Measurements from ENCODE around the gene FRS2. TPM values are rescaled to one million over a fixed set of nuclear protein-coding genes. Genes with fewer than 3 reads are reported as not detected.

FRS2 gene
- total RNA-seq, 2 donors from 2014 or later = 35.0 to 39.1 TPM

DNA sequence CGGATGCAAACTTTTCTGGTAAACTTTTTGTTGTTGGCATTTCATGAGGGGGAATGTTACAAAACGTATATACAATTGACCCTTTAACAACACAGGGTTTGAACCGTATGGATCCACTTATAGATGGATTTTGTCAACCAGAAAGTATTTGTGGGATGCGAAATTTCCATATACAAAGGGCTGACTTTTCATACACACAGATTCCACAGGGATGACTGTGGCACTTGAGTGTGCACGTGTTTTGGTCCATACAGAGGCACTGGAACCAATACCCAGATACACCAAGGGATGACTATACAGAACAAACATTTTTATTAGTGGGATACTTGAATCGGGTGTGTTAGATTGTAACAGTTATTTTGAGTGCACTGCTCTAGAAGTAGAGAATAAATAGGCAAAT, 85.3 kb downstream of the FRS2 start:
- no peak for DNase-seq (ENCODE audit: low spot score)
- intact Hi-C loops (cut with DNase I) = no loop called here

DNA sequence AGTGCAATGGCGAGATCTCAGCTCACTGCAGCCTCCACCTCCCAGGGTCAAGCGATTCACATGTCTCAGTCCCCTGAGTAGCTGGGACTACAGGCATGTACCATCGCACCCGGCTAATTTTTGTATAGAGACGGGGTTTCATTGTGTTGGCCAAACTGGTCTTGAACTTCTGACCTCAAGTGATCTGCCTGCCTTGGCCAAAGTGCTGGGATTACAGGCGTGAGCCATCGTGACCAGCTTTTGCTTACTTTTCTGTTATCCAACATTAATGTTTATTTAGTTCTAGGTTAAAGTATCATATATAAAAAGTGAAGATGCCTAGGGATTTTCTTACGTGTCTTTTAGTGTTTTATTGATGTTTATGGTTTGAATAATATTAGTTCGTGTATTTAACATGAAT, 86.2 kb downstream of the FRS2 start:
- intact Hi-C loops (cut with DNase I) = no loop called here
- no peak for DNase-seq (ENCODE audit: low spot score)

DNA sequence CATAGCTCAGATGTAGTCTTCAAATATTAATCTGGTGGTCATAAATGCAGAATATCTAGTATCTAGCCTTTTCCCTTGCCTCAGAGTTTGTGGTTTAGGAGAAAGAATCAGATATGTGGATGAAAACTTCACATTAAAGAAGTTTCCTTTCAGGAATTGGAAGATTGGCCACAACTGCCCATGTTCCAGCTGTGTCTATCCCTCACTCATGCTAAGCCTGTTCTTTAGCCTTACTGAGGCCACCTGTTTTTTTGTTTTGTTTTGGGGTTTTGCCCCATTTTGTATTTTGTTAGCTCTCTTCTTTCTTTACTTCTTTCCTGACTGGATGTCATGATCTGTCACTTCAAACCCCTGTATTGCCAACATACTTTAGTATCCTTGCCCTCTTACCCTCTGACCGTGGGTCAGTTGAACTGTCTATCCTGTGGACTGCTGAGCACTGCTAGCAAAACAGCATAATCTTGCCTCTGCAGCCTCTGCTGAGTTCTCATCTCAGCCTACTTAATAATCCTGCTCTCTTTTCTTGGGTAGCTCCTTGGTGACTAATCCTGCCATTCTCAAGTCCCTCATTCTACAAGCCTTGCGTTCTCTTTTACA, 93.1 kb downstream of the FRS2 start:
- intact Hi-C loops (cut with DNase I) = loop anchor here in 1 of 2 donors (10.0 kb wide), 1 partner anchor 178 kb away; no protein-coding TSS in a partner anchor
- no peak for DNase-seq (ENCODE audit: low spot score)

DNA sequence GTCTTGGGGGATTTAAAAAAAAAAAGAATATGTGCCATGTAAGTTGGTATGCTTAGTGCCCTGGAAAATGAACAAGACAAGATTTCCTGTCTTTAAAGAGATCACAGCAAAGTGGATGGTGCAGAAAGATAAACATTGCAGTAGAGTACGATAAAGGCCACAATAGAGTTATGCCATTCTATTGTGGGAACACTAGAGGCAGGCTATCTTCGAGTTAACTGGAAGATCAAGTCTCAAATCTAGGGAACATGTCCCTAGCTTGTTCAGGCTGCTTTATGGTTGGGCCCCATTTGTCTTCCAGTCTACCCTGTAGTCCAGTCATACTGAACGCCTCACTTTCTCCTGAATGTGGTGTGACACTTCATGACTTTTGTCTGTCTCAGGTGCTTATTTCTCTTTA, 96.4 kb downstream of the FRS2 start:
- DNase-seq (ENCODE audit: low spot score) = no peak
- intact Hi-C loops (cut with DNase I) = loop anchor here in 1 of 2 donors (10.0 kb wide), 1 partner anchor 182 kb away; no protein-coding TSS in a partner anchor

DNA sequence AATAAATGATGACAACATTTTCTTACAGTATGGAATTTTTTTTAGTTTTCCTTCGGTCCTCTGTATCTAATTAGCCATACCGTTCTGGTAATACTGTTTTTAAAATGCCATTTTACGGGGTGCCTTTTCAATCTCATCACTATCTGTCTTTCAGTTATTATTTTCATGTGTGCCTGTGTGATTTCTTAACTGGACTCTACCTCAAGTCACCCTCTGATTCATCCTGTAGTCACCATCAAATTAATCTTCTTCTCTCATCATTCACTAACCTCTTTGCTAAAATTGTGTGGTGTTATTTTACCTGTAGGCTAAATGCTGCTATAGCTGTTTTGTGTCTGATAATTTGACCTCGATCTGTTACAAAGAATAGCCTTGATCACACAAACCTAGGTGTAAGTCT, 99.0 kb downstream of the FRS2 start:
- intact Hi-C loops (cut with DNase I) = loop anchor here in 1 of 2 donors (10.0 kb wide), 1 partner anchor 184 kb away; no protein-coding TSS in a partner anchor
- no peak for DNase-seq (ENCODE audit: low spot score)

DNA sequence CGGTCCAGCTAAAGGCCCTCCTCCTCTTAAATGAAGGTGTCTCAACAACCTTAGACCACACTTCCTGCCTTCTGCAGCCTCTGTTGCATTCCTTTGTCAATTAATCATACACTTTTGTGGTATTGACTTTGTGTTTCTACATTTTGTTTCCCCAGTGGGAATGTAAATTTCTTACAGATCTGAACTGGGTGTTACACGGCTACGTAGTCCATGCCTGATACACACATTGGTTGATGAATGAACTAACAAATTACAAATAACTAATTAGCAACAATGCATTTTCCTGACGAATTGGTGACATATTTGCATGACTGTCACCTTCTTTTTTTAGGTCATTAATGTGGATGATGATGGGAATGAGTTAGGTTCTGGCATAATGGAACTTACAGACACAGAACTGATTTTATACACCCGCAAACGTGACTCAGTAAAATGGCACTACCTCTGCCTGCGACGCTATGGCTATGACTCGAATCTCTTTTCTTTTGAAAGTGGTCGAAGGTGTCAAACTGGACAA, 99.9 kb downstream of the FRS2 start:
- no peak for DNase-seq (ENCODE audit: low spot score)
- intact Hi-C loops (cut with DNase I) = loop anchor here (5.0 to 10.0 kb wide), 2 partner anchors 98 to 185 kb away; partner anchors contain the start of gene FRS2 (in 1 of the 2)

DNA sequence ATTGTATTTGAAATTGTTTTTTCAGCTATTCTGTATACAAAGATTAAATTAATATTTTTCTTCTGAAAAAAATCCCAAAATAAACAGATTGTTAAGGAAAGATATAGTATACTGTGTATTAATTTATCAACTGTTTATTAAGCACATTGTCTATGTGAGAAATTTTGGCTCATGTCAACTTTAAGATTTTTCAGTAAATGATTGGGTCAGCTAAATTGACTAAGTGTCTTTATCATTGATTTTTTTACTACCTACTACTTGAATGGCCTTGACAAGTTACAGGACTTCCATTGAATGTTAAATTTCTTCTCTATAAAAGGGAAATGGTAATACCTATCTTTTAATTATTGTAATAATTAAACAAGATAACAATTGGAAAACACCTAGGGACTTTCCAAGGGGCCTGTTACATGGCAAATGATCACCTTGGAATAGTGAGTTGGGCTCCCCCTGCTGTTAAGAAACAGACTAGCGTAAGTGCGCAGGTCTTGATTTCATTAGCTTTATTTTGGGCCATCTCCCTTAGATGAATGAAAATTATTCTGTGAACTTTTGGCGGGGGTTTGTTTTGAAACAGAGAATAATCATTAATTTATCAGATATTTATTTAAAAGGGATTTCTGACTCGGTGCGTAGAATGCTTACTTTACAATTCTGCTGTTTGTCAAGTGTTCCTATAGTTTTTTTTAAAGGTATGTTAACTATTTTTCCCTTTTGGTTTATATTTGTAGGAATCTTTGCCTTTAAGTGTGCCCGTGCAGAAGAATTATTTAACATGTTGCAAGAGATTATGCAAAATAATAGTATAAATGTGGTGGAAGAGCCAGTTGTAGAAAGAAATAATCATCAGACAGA, 100.6 kb downstream of the FRS2 start:
- no peak for DNase-seq (ENCODE audit: low spot score)
- intact Hi-C loops (cut with DNase I) = loop anchor here in 1 of 2 donors (5.0 to 10.0 kb wide), 2 partner anchors 98 to 186 kb away; partner anchors contain the start of gene FRS2

DNA sequence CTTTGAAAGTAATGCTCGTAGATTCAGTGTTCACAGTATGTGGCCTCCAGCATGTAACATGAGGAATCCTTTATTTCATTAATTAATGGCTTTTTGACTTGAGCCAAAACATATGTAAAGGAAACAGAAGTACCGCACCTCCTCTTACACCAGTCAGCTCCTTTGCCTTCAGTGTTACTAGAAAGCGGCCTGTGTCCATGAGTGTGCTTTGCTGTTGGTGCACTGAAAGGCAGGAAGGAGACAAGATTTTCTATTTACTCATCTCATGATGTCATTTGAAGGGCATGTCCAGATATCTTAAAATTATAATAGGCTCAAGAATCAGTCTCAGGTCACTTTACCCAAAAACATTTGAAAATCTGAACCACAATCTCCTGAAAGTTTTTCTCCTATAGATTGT, 105.2 kb downstream of the FRS2 start:
- no peak for DNase-seq (ENCODE audit: low spot score)
- intact Hi-C loops (cut with DNase I) = loop anchor here (5.0 to 10.0 kb wide), 2 partner anchors 191 to 1702 kb away; no protein-coding TSS in a partner anchor

DNA sequence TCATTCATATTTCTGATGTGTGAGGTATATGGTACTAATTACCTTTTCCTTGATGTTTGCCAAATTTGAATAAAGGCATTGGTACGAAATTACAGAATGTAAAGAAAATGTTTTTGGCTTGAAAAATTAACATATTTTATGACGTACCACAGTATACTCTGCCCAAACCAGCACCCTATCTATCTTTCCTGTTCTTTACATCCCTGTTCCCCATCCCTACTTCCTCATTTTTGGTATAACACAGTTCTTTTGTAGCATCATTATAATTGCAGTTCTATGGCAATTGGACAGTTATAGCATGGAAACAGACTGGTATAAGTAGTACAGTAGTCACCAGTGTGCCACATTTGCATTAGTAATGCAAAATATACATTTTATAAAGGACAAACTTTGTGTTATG, 108.1 kb downstream of the FRS2 start:
- intact Hi-C loops (cut with DNase I) = loop anchor here (5.0 to 10.0 kb wide), 2 partner anchors 193 to 1699 kb away; no protein-coding TSS in a partner anchor
- DNase-seq (ENCODE audit: low spot score) = no peak

DNA sequence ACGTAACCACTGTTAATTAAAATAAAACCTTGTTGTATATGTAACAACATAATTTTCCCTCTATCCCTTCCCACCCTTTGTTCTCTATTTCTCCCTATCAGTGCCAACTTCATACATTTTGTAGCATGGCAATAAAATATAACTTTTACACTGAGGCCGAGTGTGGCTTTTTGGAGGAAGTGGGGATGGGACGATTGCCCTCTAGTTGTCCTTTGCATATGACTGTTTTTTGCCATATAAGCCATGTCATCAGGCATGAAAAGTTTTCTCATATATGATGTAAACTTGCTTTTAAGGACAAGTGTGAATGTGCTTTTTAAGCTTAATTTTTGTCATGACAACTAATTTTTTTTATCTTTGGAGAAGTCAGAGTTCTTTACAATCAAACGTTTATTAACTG, 108.8 kb downstream of the FRS2 start:
- intact Hi-C loops (cut with DNase I) = loop anchor here (5.0 to 10.0 kb wide), 2 partner anchors 194 to 1698 kb away; no protein-coding TSS in a partner anchor
- no peak for DNase-seq (ENCODE audit: low spot score)

DNA sequence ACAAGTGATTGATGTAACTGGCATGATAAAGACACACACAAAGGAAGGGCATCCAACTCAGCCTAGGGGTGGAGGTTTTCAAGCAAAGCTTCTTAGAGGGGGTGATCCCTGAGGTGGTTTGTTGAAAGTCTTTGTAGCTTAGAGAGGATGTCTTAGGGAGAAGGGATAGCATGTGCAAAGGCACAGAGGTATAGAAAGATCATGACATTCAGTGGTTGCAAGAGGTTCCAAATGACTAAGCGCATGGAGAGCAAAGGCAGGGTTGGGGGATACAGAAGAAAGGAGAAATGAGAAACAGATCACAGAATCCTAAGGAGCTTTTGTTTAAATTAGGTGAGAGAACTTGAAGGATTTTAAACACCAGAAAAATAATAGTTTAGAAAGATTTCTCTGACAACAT, 109.9 kb downstream of the FRS2 start:
- DNase-seq (ENCODE audit: low spot score) = no peak
- intact Hi-C loops (cut with DNase I) = no loop called here

DNA sequence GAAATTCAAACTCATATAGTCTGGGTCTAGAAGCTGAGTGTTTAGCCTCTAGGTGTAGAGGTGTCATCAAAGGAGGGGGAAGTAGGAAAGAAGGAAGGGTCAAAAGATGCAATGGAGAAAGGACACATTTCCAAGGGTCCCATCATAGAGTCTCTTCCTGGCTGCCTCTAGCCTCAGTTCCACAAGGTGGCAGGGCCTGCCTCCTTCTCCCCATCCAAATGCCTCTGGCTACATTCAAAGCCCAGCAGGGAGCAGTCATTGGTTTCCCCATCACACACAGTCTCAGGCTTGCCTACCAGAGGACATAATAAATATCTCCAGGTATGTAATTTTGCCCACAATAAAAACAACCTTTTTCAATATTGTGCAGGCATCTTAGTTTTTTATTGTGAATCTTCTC, 113.0 kb downstream of the FRS2 start:
- DNase-seq (ENCODE audit: low spot score) = no peak
- intact Hi-C loops (cut with DNase I) = no loop called here

DNA sequence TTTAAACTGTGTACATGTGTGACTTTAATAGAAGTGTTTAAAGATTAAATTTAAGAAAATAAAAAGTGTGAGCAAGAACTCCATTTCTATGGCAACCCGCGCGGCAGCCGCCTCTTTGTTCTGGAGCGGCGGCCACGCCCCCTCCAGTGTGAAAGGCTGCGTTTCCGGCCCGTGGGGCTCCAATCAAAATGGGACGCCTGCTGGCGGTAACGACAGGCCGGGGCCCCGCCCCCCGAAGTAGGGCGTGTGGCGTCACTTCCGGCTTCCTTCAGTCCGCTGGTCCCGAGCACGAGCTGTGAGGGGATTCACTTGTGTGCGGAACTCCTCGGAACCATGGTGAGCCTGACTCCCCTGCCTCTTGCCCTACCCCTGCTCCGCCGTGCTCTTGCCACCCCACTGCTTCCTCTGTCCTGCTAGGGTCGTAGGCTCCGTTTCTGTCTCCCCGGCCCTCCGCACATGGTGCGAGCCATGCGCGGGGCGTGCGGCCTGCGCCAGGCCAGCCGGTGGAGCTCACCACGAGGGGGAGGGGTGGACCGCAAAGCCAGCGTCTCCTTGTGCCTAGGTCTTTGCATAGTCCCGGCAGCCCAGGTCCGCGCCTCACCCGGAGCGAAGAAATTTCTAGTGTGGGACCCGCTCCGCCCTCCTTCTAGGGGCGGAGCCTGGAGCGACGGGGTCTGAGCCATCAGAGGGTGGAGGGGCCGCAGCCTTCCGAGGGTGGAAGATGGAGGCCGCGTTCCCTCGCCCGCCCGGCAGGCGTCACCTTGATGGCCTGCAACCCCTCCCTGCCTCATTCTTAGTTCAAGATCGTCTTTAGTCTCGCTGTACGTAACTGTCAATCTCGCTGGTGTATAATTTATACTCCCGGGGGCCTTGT, 115.2 kb downstream of the FRS2 start, which contains the start of gene CCT2:
Gene CCT2, plus strand, starts transcription at position 271 of the 874 bp plus-strand sequence. Its CDS starts 63 bp downstream, at position 334.
- DNase-seq (ENCODE audit: low spot score) = peak; percentile 99
- intact Hi-C loops (cut with DNase I) = no loop called here

DNA sequence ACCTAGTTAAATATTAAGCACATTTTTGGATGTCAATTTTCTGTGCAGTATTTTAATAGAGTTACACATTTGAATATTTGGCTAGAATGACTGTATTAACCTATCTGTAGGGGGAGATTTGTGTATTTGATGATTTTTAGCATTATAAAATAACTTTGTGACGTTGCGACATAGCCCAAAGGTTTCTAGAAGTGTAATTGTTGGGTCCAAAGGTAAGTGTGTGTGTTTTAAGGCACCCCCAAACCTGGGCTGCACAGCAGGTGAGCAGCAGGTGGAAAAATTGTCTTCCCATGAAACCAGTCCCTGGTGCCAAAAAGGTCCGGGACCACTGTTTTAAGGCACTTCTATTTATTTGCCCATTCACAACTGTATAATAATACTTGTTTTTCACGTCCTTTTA, 118.3 kb downstream of the FRS2 start:
- intact Hi-C loops (cut with DNase I) = no loop called here
- DNase-seq (ENCODE audit: low spot score) = no peak

DNA sequence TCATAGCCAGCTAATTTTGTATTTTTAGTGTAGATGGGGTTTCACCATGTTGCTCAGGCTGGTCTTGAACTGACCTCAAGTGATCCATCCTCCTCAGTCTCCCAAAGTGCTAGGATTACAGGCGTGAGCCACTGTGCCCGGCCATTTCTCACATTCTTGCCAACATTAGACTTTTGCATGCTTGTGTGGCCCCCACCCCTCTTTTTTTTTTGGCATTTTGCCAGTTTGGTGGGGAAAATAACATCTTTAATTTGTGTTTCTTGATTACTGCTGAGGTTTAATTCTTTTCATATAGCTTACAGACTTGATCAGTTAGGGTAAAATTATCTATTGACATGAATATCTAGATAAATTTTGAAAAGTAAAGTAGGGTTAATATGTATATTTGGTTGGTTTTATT, 118.9 kb downstream of the FRS2 start:
- intact Hi-C loops (cut with DNase I) = no loop called here
- no peak for DNase-seq (ENCODE audit: low spot score)

DNA sequence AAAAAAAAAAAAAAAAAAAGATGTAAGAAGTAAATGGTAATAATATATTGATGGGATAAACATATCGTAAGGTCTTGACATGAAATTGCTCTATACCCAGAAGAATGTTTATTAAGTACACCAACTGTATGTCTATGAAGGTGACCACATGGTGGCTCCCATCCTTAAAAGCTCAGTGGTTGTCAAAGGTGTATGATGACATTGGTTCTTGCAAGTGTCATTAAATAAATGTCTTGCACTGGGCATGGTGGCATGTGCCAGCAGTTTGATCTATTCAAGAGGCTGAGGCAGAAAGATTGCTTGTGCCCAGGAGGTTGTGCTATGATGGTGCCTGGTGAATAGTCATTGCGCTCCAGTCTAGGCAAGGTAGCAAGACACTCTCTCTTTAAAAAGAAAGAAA, 125.5 kb downstream of the FRS2 start:
- DNase-seq (ENCODE audit: low spot score) = no peak
- intact Hi-C loops (cut with DNase I) = no loop called here

DNA sequence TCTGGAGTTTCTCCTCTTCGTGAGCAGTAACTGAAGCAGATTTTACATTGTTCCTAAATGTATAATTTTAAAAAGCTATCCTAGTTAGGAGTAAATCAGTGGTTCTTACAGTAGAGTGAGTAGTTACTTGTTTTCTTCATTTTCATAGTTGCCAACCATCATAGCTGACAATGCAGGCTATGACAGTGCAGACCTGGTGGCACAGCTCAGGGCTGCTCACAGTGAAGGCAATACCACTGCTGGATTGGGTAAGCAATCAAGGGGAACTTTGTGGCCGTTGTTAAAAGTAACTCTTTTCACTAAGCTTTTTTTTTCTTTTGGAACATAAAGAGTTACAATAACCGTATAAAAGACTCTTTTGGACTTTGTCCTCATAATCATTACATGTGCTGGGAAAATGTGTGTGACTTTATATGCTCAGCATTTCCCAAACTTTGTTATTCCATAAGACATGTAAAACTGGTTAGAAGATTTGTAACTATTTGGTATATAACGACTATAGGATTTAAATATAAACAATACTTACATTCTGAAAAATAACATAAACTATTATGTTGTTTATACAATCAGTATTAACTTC, 128.1 kb downstream of the FRS2 start:
- intact Hi-C loops (cut with DNase I) = no loop called here
- DNase-seq (ENCODE audit: low spot score) = no peak

DNA sequence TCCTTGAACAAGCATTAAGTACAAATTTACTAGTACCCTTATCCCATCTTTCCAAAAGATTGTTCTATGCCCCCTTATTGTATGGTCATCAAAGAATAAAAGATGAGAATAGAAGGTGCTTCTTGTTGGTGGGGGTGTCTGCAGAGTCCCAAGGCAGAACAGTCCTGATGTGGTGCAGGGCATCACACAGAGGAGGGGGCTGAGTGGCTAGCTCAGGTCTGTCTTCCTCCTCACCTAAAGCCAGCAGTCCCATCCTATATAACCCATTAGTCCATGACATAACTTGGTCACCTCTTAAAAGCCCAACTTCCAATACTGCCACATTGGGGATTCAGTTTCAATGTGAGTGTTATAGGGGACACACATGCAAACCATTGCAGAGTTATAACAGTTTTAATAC, 130.6 kb downstream of the FRS2 start:
- DNase-seq (ENCODE audit: low spot score) = no peak
- intact Hi-C loops (cut with DNase I) = no loop called here
